ENCODE data around the gene FANCF. TPM values are rescaled to one million over a fixed set of nuclear protein-coding genes. Genes with fewer than 3 reads are reported as not detected.
A peak's percentile ranks its signal among the peaks of the same experiment; 100 is the strongest.

FANCF gene
- total RNA-seq, 1 donor from 2014 or later: 10.9 TPM

DNA sequence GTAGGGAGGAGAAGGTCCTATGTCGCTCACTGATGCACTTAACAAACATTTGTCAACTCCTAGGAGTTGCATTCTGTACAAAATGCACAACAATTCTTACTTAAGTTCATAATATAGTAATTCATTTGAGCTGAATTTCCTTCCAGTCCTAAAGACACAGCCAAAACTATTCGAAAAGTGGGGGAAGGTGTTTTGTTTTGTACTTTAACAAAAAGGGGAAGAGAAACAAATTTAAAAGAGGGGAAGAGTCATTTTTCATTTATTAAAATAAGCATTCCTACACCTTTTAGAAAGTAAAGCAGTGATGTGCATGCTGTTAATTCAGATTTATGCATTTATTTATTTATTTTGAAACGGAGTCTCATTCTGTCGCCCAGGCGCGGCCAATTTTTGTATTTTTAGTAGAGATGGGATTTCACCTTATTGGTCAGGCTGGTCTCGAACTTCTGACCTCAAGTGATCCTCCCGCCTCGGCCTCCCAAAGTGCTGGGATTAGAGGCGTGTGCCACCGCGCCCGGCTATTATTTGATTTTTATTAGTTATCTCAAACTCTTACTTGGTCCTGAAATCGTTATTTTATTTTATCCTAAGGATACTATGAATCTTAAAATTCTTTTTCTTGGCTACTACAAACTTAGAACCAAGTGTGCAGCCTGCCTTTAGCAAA, 1.1 kb upstream of the FANCF start:
- no peak for DNase-seq (ENCODE audit: extremely low read depth, low read depth, low spot score)

- DNase-seq (ENCODE audit: extremely low read depth, low read depth, low spot score): peak; percentile 5
These were observed 728 bp downstream of the FANCF start for GRCh38 chr11:22624742-22625447.

DNA sequence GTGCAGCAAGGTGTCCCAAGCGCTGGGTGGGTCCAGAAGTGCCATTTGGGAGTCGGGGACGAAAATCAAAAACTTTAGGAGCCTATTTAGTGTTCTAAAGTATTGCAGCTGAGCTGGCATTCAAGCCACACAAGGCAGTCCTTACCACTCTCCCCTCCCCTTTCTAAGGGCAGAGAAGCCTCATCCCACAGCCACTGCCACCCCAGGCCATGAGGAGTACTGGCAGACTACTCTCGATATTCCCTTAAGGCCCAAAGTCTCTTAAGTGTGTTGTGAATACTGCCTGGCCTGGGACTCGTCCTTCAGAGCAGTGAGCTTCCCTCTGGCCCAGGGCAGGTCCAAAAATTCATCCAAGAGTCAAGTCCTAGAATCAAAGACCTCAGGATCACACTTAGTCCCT, 7.8 kb downstream of the FANCF start:
- DNase-seq (ENCODE audit: extremely low read depth, low read depth, low spot score): no peak

- DNase-seq (ENCODE audit: extremely low read depth, low read depth, low spot score): no peak
These were observed 21.7 kb downstream of the FANCF start for GRCh38 chr11:22603933-22604332.

- no peak for DNase-seq (ENCODE audit: extremely low read depth, low read depth, low spot score)
These were observed 23.1 kb downstream of the FANCF start for GRCh38 chr11:22602504-22602903.

DNA sequence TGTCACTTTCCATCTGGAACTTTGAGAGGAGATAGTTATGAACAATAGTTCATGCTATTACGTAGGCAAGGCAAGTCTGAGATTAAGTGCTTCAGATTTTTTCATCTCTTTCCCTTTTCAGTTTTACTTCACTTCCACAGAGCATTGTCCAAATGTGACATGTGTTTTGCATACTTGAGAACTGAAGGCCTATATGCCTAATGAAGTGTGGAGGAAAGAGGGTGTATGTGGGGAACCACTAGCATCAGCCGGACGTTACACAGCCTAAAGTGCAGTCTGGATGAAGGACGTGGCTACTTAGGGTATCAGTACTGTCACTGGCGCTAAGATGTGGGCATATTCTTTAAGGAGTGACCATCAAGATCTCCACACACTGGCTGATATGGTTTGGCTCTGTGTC, 26.2 kb downstream of the FANCF start:
- no peak for DNase-seq (ENCODE audit: extremely low read depth, low read depth, low spot score)

GRCh38 chr11:22597062-22597461, 28.6 kb downstream of the FANCF start:
- no peak for DNase-seq (ENCODE audit: extremely low read depth, low read depth, low spot score)

- no peak for DNase-seq (ENCODE audit: extremely low read depth, low read depth, low spot score)
These were observed 40.6 kb downstream of the FANCF start for GRCh38 chr11:22584976-22585375.

- DNase-seq (ENCODE audit: extremely low read depth, low read depth, low spot score): no peak
These were observed 41.6 kb downstream of the FANCF start for GRCh38 chr11:22583963-22584492.

GRCh38 chr11:22582151-22582410, 43.5 kb downstream of the FANCF start:
- no peak for DNase-seq (ENCODE audit: extremely low read depth, low read depth, low spot score)

- no peak for DNase-seq (ENCODE audit: extremely low read depth, low read depth, low spot score)
These were observed 44.1 kb downstream of the FANCF start for GRCh38 chr11:22581354-22582150.

DNA sequence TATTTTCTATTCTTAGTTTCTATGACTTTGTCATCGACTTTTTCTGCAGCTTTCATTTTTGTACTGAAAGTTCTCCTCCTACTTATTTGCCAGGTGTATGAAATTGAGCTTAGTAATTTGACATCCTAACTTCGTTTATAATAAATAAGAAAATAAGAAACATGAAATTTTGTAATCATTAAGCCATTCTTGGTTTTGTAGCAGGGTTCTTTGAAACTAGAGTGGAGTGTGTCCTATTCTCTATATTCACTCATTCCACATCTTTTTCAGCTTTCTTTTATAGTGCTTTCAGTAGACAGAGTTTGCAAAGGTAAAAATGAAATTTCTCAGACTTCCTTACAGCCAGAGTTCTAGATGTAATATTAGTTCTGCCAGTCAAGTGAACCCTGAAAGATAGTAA, 47.8 kb downstream of the FANCF start:
- no peak for DNase-seq (ENCODE audit: extremely low read depth, low read depth, low spot score)

Other genes with a start within 250 kb of the FANCF start
- gene GAS2, start 40.8 kb upstream of the FANCF start, total RNA-seq: 0.58 and 0.88 TPM in 2 replicates
- gene SVIP, start 204.0 kb upstream of the FANCF start, total RNA-seq: 21.7 and 23.6 TPM in 2 replicates
- gene CCDC179, start 234.7 kb upstream of the FANCF start, total RNA-seq: not detected in 2 replicates